MM.1S (cell line): Measurements from ENCODE around the gene APOB.

Experiments
- DNase-seq: peaks from one replicate; pipeline ENCODE4 v3.0.0-alpha.2; 2015
- H2AFZ ChIP-seq: fragments of 300-600 bp; sonication (generic); 2 replicates; pipeline ENCODE4 v1.6.0; 2016; ENCODE audit warnings: antibody characterized with exemption, low read length
- H3F3A ChIP-seq: fragments of 300-600 bp; sonication (generic); 2 replicates; pipeline ENCODE4 v1.6.1; 2016; ENCODE audit warnings: mild to moderate bottlenecking, antibody characterized with exemption, low read length, moderate library complexity, mixed read lengths; ENCODE audit not compliant: insufficient read depth
- H3K27ac ChIP-seq: fragments of 300-600 bp; sonication (generic); 2 replicates; pipeline ENCODE4 v1.5.1; 2016; ENCODE audit warnings: mild to moderate bottlenecking, low read length
- H3K27me3 ChIP-seq: fragments of 300-600 bp; sonication (generic); replicated peaks from 2 replicates; pipeline ENCODE4 v1.6.0; 2016; ENCODE audit warnings: low read length; ENCODE audit not compliant: insufficient read depth
- H3K36me3 ChIP-seq: fragments of 300-600 bp; sonication (generic); replicated peaks from 2 replicates; pipeline ENCODE4 v1.6.1; 2016; ENCODE audit warnings: mild to moderate bottlenecking, low read length, mixed read lengths; ENCODE audit not compliant: insufficient read depth
- H3K4me1 ChIP-seq: fragments of 300-600 bp; sonication (generic); 2 replicates; pipeline ENCODE4 v1.6.1; 2016; ENCODE audit warnings: low read length, mixed read lengths
- H3K4me2 ChIP-seq: fragments of 300-600 bp; sonication (generic); 2 replicates; pipeline ENCODE4 v1.6.0; 2016; ENCODE audit warnings: low read depth, low read length
- H3K4me3 ChIP-seq: fragments of 300-600 bp; sonication (generic); 2 replicates; pipeline ENCODE4 v1.5.1; 2016; ENCODE audit warnings: low read length, mixed read lengths
- H3K79me2 ChIP-seq: fragments of 300-600 bp; sonication (generic); 2 replicates; pipeline ENCODE4 v1.6.1; 2016; ENCODE audit warnings: mixed run types, low read length, mixed read lengths
- H3K9ac ChIP-seq: fragments of 300-600 bp; sonication (generic); 2 replicates; pipeline ENCODE4 v1.6.1; 2016; ENCODE audit warnings: low read length, mixed read lengths
- H3K9me2 ChIP-seq: fragments of 300-600 bp; sonication (generic); replicated peaks from 2 replicates; pipeline ENCODE4 v1.6.1; 2016; ENCODE audit warnings: mild to moderate bottlenecking, low read length, mixed read lengths; ENCODE audit not compliant: insufficient read depth
- H3K9me3 ChIP-seq: fragments of 300-600 bp; sonication (generic); replicated peaks from 2 replicates; pipeline ENCODE4 v1.6.1; 2016; ENCODE audit warnings: mild to moderate bottlenecking, low read length, mixed read lengths; ENCODE audit not compliant: insufficient read depth
- H4K20me1 ChIP-seq: fragments of 300-600 bp; sonication (generic); 2 replicates; pipeline ENCODE4 v1.6.1; 2016; ENCODE audit warnings: mild to moderate bottlenecking, low read length, moderate library complexity, mixed read lengths; ENCODE audit not compliant: insufficient read depth
- CTCF ChIP-seq: fragments of 300-600 bp; sonication (generic); IDR thresholded peaks from 2 replicates; pipeline ENCODE4 v1.5.1; 2016; ENCODE audit warnings: antibody characterized with exemption, low read length, mixed read lengths
- EZH2 ChIP-seq: fragments of 300-600 bp; sonication (generic); optimal IDR thresholded peaks from 2 replicates; pipeline ENCODE3; 2017; ENCODE audit warnings: low read depth, mild to moderate bottlenecking, antibody characterized with exemption, low read length, mixed read lengths
- EZH2phosphoT487 ChIP-seq: fragments of 300-600 bp; sonication (generic); IDR thresholded peaks from 2 replicates; pipeline ENCODE4 v1.6.1; 2018; ENCODE audit warnings: antibody characterized with exemption, low read length

APOB gene

DNA sequence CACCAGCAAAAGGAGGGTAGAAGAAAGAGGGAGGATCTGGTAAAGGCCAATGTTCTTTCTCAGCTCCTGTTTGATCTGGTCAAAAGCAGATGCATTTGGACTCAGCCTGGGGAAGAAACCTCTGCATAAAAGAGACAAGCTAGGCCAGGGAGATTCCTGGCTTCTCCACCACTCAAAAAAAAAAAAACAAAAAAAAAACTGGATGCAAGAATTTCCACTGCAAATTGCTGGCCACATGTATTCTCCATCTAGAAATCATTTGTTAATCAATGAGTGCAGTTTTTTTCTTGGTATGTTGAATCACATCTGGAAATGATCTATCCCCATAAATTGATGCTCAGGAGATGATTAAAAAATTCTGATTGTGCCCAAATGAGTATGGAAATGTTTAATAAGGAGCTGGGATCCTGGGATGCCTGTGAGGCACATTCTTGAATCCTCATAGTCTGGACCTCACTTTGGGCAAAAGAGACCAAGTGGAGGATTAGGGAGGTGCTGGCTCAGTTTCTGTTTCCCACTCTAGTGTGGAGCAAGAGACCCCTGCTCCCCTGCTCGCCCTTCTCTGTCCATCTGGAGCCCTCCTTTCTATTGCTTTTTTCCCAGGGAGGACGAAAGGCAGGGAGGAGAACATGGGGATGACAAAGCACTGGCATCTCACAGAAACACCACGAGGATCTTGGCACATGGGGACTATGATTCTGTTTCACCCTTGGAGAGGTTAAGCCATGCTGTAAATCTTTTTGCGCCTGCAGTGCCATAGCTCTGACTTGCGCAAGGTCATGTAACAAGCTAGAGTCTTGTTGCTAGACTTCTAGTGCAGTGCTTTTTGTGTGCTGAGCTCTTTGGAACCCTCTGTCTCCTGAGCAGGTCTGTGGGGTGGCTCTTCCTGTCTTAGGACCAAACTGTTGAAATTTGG lies 57.6 kb downstream of the APOB start:
- Histone ChIP-seq H3K9ac (no peak overlapping the region), H4K20me1 (no peaks in the 10 kb centered on the region), H3K36me3 (no peaks in the 10 kb centered on the region), H3K9me3 (no peaks in the 10 kb centered on the region), H3K27ac (no peak overlapping the region), H3K4me3 (no peak overlapping the region), H3K27me3 (no peaks in the 10 kb centered on the region), H3K4me2 (no peak overlapping the region), H3K4me1 (no peaks in the 10 kb centered on the region), H3K9me2 (no peaks in the 10 kb centered on the region), H2AFZ (no peak overlapping the region), H3F3A (no peaks in the 10 kb centered on the region), H3K79me2 (no peaks in the 10 kb centered on the region)
- no peak for TF ChIP-seq EZH2
- no peak for TF ChIP-seq EZH2phosphoT487
- no peak for TF ChIP-seq CTCF
- DNase-seq: no peak

DNA sequence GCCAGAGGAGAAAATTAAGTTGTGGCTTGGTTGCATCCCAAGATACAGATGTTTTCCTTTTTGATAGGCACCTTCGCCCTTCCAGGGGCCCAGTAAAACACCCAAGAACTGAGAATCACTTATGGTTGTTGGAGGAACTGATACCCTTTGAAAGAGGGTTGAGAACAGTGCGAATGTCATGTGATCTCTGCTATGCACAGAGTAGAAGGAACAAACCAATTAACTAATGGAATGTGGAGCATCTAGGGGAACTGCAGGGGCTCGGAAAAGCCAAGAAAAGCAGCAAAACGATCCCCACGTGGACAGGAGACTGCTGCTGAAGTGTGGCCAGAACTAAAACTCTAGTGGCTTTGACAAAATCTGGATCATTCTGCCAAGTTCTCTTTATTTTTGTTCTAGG lies 58.8 kb downstream of the APOB start:
- H3K27me3 ChIP-seq: no peaks in the 10 kb centered on the region
- no peak overlapping the region for H3K4me2 ChIP-seq

GRCh38 chr2:20984408-20984807 lies 59.5 kb downstream of the APOB start:
- TF ChIP-seq EZH2phosphoT487: no peak
- no peak for TF ChIP-seq EZH2
- no peaks in the 10 kb centered on the region for H3K27me3 ChIP-seq
- no peaks in the 10 kb centered on the region for H4K20me1 ChIP-seq
- no peak overlapping the region for H3K9ac ChIP-seq
- H3K9me2 ChIP-seq: no peaks in the 10 kb centered on the region
- H3K4me2 ChIP-seq: no peak overlapping the region
- no peak overlapping the region for H2AFZ ChIP-seq
- no peaks in the 10 kb centered on the region for H3K79me2 ChIP-seq
- H3K36me3 ChIP-seq: no peaks in the 10 kb centered on the region
- H3K4me1 ChIP-seq: no peaks in the 10 kb centered on the region
- H3F3A ChIP-seq: no peaks in the 10 kb centered on the region
- no peaks in the 10 kb centered on the region for H3K9me3 ChIP-seq
- DNase-seq: no peak
- H3K4me3 ChIP-seq: no peak overlapping the region
- no peak overlapping the region for H3K27ac ChIP-seq

More for the DNA sequence above, 58.8 kb downstream of the APOB start:
- Histone ChIP-seq H3K36me3 (no peaks in the 10 kb centered on the region), H3F3A (no peaks in the 10 kb centered on the region), H3K27ac (no peak overlapping the region), H3K79me2 (no peaks in the 10 kb centered on the region), H3K4me3 (no peak overlapping the region), H3K9me2 (no peaks in the 10 kb centered on the region), H3K9me3 (no peaks in the 10 kb centered on the region), H3K4me1 (no peaks in the 10 kb centered on the region), H2AFZ (no peak overlapping the region), H3K9ac (no peak overlapping the region), H4K20me1 (no peaks in the 10 kb centered on the region)
- DNase-seq: no peak
- TF ChIP-seq CTCF (no peak), EZH2phosphoT487 (no peak), EZH2 (no peak)

DNA sequence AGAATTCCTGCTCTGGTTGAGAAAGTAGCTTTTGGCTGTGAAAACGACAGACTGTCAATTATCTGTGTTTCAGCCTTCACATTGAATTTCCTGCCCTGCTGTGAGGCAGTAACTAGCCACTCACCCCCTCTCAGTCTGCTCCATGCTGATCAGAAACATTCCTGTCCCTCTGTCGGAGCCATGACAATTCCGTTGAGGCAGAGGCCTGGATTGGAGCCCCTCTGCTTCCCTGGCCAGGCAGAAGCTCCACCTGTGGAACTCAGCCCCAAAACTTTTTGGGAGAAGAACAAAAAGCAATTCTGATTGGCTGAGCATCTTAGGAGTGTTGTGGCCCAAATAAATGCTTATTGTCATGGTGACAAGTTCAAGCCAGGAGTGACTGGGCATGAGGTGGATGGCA lies 60.0 kb downstream of the APOB start:
- H3K9ac ChIP-seq: no peak overlapping the region
- no peaks in the 10 kb centered on the region for H3K9me3 ChIP-seq
- no peaks in the 10 kb centered on the region for H3K9me2 ChIP-seq
- H3K79me2 ChIP-seq: no peaks in the 10 kb centered on the region
- TF ChIP-seq CTCF: no peak
- TF ChIP-seq EZH2phosphoT487: no peak
- TF ChIP-seq EZH2: no peak
- H3K4me3 ChIP-seq: no peak overlapping the region
- no peak overlapping the region for H2AFZ ChIP-seq
- H3K4me2 ChIP-seq: no peak overlapping the region
- no peaks in the 10 kb centered on the region for H3F3A ChIP-seq
- no peaks in the 10 kb centered on the region for H3K36me3 ChIP-seq
- DNase-seq: no peak
- H3K27ac ChIP-seq: no peak overlapping the region
- H3K4me1 ChIP-seq: no peaks in the 10 kb centered on the region
- H3K27me3 ChIP-seq: no peaks in the 10 kb centered on the region
- no peaks in the 10 kb centered on the region for H4K20me1 ChIP-seq
